Peyer's patch (tissue), 4 donors: Measurements from ENCODE around the gene PRAC1. TPM values are rescaled to one million over a fixed set of nuclear protein-coding genes. Genes with fewer than 3 reads are reported as not detected.

ENCODE experiments used
- DNase-seq, 3 donors: peaks; one replicate each; pipeline ENCODE4 v3.0.0-alpha.2; 2017 to 2019
- H3K27ac ChIP-seq, 4 donors: fragments of 200-600 bp; sonication (generic); one replicate each; pipeline ENCODE4 v1.5.1; 2016 to 2019
- H3K27me3 ChIP-seq, 2 donors: fragments of 200-600 bp; sonication (generic); one replicate each; pipeline ENCODE4 v1.5.1; 2019
- H3K36me3 ChIP-seq, 3 donors: fragments of 200-600 bp; sonication (generic); one replicate each; pipeline ENCODE4 v1.5.1; 2016 to 2019
- H3K4me1 ChIP-seq, 4 donors: fragments of 200-600 bp; sonication (generic); one replicate each; pipeline ENCODE4 v1.5.1; 2016 to 2019
- H3K4me3 ChIP-seq, 4 donors: fragments of 200-600 bp; sonication (generic); 1 replicate in 3 of 4; 2 replicates in 1 of 4; pipeline ENCODE4 v1.5.1; 2016 to 2019; ENCODE audit warnings: mild to moderate bottlenecking in 1 of 4
- H3K9me3 ChIP-seq, 4 donors: fragments of 200-600 bp; sonication (generic); one replicate each; pipeline ENCODE4 v1.5.1; 2016 to 2019; ENCODE audit warnings: mild to moderate bottlenecking in 1 of 4
- POLR2A ChIP-seq, 2 donors: fragments of 450-650 bp; IDR thresholded peaks; one replicate each; pipeline ENCODE4 v1.5.1; 2017; ENCODE audit warnings: antibody characterized with exemption in 2 of 2, mild to moderate bottlenecking in 2 of 2, moderate library complexity in 2 of 2
- total RNA-seq, 4 donors: library from RNA; depleted of rRNA; stranded (reverse); fragments of >200 nt; gene quantifications; one replicate each; pipeline ENCODE4 v1.1.0, GENCODE V29; 2016
- TF ChIP-seq, protein P1 (sequence below), 6 experiments: fragments of 450-650 bp in 4 of 6; fragments of 200-600 bp in 2 of 6; sonication (generic) in 1 of 6; IDR thresholded peaks; one replicate each; pipeline ENCODE4 v1.5.1; 2017 to 2019; ENCODE audit warnings: antibody characterized with exemption in 6 of 6, mild to moderate bottlenecking in 3 of 6, moderate library complexity in 1 of 6

Gene PRAC1
- total RNA-seq, 4 donors from 2014 or later: not detected

DNA sequence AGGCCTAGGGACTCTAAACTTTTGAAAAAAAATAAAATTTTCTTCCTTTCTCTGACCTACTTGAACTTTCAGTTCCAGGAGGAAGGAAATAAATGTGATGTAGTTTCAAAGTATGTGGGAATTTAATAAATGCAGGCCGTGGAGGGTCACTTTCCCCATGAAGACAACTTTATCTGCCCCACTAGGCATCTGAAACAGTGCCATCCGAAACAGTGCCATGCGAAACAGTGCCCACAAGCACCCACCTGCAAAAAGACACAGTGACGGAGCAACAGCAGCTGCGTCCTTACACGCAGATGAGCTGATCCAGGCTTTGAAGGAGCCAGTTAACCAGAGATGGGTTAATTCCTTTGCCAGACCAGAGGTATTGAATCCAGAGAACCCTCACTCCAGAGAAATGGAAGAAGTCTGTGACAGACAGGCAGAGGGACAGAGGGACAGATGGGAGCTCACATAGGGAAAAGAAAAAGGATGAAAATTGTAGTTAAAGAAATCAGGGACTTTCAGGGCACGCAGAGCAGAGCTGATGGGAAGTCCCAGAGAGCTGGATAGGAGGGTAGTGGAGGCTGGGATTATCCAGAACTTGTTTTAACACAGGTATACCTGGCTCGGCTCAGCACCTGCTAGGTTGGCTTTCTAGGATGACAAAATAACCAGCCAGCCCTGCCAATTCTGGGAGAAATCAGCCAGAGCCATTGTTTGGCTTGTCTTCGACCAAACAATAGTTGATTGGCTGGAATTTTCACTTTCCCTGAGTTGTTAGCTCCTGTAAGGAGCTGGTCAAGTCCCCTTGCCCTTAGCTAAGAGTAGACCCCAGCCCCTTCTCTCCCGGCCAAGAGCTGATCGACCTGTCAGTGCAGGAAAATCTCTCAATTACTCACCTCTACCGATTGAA is 23.3 kb upstream of the PRAC1 start:
- DNase-seq: no peak
- Histone ChIP-seq H3K27me3 (peaks cover 0 to 73% of the 10 kb centered on the region in 2 donors), H3K27ac (no peak overlapping the region), H3K4me1 (peaks cover 0 to 6% (median 0%) of the 10 kb centered on the region in 4 donors), H3K9me3 (no peaks in the 10 kb centered on the region), H3K36me3 (no peaks in the 10 kb centered on the region), H3K4me3 (no peak overlapping the region)
- TF ChIP-seq, protein P1, sequence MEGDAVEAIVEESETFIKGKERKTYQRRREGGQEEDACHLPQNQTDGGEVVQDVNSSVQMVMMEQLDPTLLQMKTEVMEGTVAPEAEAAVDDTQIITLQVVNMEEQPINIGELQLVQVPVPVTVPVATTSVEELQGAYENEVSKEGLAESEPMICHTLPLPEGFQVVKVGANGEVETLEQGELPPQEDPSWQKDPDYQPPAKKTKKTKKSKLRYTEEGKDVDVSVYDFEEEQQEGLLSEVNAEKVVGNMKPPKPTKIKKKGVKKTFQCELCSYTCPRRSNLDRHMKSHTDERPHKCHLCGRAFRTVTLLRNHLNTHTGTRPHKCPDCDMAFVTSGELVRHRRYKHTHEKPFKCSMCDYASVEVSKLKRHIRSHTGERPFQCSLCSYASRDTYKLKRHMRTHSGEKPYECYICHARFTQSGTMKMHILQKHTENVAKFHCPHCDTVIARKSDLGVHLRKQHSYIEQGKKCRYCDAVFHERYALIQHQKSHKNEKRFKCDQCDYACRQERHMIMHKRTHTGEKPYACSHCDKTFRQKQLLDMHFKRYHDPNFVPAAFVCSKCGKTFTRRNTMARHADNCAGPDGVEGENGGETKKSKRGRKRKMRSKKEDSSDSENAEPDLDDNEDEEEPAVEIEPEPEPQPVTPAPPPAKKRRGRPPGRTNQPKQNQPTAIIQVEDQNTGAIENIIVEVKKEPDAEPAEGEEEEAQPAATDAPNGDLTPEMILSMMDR (IDR thresholded peaks at IDR 0.05): no peak
- no peak for TF ChIP-seq POLR2A (IDR thresholded peaks at IDR 0.05)

DNA sequence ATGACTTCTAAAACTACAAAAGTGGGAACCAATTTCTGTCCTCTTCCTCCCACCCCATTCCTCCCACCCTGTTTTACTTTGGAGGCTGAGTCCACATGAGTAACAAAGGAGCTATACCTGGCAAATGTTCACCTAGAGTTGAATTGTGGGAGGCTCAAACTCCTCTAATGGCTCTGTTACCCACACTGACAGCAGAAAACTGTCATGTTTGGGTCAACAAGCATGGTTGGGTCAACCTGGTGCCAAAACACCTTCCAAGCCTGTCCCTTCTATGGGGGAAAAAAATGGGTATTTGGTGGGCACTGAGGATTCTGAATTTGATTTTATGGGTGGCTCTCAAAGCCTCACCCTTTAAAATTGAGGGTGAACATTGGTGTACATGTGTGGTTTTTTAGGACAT is 18.2 kb upstream of the PRAC1 start:
- H3K27ac ChIP-seq: no peak overlapping the region
- peaks cover 0 to 60% of the 10 kb centered on the region in 2 donors for H3K27me3 ChIP-seq
- H3K36me3 ChIP-seq: no peaks in the 10 kb centered on the region
- TF ChIP-seq, protein P1 (IDR thresholded peaks at IDR 0.05): no peak
- TF ChIP-seq POLR2A (IDR thresholded peaks at IDR 0.05): no peak
- H3K4me1 ChIP-seq: no peaks in the 10 kb centered on the region
- no peak overlapping the region for H3K4me3 ChIP-seq
- no peak for DNase-seq
- no peaks in the 10 kb centered on the region for H3K9me3 ChIP-seq

DNA sequence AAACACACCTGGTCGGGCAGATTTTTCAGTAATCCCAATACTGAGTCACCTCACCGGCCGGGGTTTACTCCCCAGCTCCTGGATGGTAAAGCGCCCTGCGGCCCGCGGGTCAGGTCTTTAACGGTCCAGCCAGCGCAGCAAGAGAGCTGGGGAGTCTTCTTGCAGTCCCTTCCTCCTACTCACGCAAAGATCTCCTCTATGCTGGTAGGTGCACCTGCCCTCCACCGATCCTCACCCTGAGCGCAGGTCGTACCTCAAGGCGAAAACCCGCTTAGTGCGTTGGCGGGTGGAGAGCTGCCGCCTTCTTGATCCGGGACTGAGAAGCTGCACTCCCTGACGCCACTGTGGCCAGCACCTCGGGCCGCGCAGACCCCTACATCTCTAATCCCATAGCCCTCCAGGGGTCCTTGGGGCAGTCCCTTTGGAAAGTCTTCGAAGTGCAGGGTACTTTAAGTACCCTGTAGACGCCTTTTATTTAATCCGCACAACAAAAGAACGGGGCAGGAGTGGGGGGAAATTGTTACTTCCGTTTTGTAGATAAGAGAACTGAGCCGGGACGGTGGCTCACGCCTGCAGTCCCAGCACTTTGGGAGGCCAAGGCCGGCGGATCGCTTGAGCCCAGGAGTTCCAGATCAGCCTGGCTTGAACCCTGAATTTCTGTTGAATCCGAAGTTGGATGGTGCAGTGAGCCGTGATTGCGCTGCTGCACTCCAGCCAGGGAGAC is 16.6 kb upstream of the PRAC1 start:
- Histone ChIP-seq H3K27me3 (peaks cover 0 to 63% of the 10 kb centered on the region in 2 donors), H3K36me3 (no peaks in the 10 kb centered on the region), H3K4me3 (no peak overlapping the region), H3K27ac (no peak overlapping the region), H3K4me1 (no peaks in the 10 kb centered on the region), H3K9me3 (no peaks in the 10 kb centered on the region)
- TF ChIP-seq POLR2A (IDR thresholded peaks at IDR 0.05): no peak
- TF ChIP-seq, protein P1 (IDR thresholded peaks at IDR 0.05): no peak
- DNase-seq: no peak

DNA sequence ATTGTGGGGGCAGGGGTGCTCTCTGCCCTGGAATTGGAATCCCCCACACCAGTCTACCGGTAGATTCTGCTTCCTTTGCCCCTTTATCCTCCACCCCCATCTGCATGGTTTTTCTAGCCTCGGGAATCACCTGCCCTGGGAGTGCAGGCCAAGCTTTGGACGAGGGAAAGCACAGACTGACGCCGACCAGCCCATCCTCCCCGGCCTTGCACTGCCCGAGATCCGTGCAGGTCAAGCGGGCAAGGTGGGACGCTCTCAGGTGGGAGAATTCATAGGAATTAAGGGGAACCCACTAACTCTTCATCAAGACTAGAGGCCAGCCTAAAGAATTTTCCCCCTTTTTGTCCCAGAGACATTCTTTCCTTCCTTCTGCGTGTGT is 16.1 kb upstream of the PRAC1 start:
- DNase-seq: no peak
- no peaks in the 10 kb centered on the region for H3K9me3 ChIP-seq
- H3K36me3 ChIP-seq: no peaks in the 10 kb centered on the region
- no peak overlapping the region for H3K27ac ChIP-seq
- H3K4me1 ChIP-seq: no peaks in the 10 kb centered on the region
- H3K27me3 ChIP-seq: peaks cover 0 to 62% of the 10 kb centered on the region in 2 donors
- no peak overlapping the region for H3K4me3 ChIP-seq
- no peak for TF ChIP-seq POLR2A (IDR thresholded peaks at IDR 0.05)
- TF ChIP-seq, protein P1 (IDR thresholded peaks at IDR 0.05): no peak

DNA sequence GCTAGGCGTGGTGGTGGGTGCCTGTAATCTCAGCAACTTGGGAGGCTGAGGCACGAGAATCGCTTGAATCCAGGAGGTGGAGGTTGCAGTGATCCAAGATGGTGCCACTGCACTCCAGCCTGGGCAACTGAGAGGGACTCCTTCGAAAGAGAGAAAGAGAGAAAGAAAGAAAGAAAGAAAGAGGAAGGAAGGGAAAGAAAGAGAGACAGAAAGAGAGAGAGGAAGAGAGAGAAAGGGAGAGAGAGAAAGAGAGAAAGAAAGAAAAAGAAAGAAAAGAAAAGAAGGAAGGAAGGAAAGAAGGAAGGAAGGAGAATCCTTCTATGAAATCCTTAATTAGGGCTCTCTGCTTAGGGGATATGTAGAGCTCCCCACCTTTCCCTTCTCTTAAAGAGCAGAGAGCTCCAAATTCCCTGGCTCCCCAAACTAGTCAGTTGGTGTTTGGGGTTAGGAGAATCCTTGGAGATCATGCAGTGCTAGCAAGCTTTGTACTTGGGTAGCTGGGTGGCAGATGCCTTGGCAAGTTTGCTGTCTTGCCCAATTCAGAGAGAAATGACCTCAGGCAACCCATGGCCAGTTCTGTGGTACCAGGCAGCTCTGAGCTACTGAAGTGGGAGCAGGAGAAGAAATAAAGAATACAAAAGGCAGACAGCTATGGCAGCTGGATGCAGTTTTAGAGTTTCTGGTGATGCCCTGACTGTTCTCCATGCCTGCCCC is 15.2 kb upstream of the PRAC1 start:
- Histone ChIP-seq H3K36me3 (no peaks in the 10 kb centered on the region), H3K9me3 (no peaks in the 10 kb centered on the region), H3K4me3 (no peak overlapping the region), H3K4me1 (peaks cover 0 to 6% (median 0%) of the 10 kb centered on the region in 4 donors), H3K27me3 (peaks cover 3 to 64% of the 10 kb centered on the region in 2 donors), H3K27ac (no peak overlapping the region)
- no peak for TF ChIP-seq POLR2A (IDR thresholded peaks at IDR 0.05)
- TF ChIP-seq, protein P1 (IDR thresholded peaks at IDR 0.05): no peak
- DNase-seq: no peak
